ENCODE results near the gene BPIFB2.
"Not testable (repeated sequence)": the region's sequence is repeated elsewhere in the genome, so short reads cannot be mapped to it uniquely, and the experiment has no call there.

BPIFB2 gene

DNA sequence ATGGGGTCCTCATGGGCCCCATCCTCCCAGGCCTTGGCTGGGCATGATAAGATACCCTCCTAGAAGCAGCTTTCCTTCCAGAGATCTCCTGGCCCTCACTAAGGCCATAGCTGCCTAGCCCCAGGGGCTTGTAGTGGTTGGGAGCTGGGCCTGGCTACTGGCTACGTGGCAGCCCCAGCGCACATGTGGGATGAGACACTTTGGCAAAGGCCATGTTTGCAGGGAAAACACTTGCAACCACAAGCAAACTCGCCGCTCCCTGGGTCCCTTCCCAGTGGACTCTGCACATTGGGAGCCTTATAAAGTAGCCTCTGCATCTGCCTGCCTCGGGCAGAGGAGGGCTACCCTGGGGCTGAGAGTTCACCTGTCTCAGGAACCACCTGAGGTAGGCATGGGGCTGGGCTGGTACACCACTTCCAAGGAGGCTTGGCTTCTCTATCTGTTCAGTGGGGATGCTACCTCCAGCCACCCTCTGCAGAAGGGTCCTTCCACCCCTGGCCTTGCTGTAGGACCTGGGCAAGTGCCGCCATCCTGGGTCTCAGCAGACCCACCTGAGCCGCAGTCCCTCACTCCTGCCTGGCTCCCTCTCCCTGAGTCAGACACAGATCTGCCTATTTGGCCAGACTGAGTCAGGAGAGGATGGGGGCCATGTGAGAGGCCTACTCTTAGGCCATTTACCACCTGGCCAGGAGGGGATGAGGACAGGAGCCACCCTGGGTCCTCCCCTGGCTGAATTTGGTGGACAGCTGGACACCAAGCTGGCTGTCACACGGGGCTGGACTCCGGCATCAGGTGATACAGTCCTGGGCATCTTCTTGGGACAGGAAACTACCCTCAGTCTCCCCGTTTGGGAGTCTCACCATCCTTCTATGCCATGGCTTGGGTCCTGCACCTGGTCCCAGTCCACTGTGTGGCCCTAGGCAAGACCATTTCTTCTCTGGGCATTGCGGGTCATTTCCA lies at the start of gene BPIFB2:
TSS of gene BPIFB2 (plus strand) at position 329 of the 960 bp plus-strand sequence. CDS start 871 bp downstream, outside the sequence.
- no peak for DNase-seq

- no peak for DNase-seq
Observed at GRCh38 chr20:32958574-32958973, 48.9 kb upstream of the BPIFB2 start.

GRCh38 chr20:32959351-32960221 lies 47.9 kb upstream of the BPIFB2 start:
- DNase-seq = no peak

DNA sequence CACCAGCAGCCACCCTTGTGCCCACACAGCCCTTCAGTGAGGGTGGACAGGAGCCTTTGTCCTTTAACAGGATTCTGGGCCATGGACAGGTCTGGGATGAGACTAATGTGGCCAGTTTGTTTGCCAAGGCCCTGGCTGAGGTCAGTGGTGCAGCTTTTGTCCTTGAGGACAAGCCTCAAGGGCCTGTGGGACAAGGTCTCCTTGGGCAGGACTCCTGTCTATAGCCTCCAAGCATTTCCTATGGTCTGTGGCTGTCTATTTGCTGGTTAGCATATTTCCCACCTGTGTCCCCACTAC lies 47.3 kb upstream of the BPIFB2 start:
- no peak for DNase-seq

DNA sequence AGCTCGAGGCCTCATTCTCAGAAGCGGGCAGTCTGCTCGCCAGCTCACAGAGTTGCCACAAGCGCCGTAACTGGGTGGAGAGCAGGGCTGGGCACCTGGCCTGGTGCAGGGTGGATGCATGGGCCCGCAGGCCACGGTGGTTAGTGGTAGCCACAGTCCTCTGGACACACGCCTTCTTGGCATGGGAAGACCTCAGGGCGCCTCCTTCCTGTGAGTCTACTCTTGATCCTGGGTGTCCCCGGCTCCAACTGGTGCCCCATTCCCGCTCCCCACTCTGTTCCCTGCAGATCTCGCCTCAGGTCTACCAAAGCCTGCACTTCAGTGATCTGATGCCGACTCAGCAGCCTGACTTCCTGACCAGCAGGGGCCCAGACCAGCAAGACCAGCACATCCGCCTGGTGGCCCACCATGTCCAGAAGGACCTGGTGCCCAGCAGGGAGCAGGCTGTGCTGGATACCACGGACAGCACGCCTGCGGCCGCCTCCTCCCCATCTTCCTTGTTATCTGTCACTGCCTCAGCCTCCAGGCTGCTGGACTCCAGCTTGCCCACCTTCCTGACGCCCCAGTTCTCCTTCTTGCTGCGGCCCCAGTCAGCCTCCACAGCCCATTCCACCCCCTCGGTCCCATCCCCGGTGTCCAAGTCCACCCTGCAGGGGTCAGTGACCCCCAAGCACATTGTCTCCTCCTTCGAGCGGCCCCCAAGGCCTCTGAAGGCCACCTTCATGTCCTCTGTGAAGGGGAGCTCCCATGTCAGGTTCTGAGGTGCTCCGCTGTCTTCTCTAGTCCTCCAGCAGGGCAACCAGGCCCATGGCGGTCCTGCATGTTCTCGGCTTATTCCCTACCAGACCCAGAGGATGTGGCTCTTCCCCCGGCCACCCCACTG lies 46.4 kb upstream of the BPIFB2 start:
- no peak for DNase-seq

DNA sequence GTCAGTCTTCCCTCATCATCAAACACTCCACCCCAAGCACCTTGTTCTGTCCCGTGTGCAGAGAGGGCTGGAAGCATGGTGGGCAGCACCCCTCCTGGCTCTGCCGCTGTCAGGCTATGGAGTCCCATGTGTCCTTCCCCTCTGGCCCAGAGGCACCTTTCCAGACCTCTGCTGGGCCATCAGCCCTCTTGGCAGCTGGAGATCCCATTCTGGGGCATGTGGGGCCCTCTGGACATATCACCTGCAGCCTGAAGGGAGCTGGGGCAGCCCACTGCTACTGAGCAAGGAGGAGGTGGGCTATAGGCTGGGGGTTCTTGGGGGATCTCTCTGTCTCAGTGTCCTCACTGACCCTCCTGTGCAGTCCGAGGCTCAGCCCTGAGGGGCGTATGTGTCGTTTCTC lies 45.5 kb upstream of the BPIFB2 start:
- DNase-seq = no peak

DNA sequence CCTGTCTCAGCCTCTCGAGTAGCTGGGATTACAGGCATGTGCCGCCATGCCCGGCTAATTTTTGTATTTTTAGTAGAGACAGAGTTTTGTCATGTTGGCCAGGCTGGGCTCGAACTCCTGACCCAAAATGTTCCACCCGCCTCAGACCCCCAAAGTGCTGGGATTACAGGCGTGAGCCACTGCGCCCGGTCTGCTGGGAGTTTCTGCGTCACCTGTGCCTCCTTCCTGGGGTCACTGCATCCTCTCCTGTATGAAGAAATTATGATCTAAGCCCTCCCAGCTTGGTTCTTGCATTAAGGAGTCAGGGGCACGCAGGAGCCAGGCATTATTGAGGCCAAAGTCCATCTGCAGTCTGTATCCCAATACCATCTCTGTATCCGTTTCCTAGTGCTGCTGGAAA lies 44.9 kb upstream of the BPIFB2 start:
- DNase-seq = not testable (repeated sequence)

- DNase-seq = no peak
Observed at GRCh38 chr20:32963176-32963575, 44.3 kb upstream of the BPIFB2 start.

GRCh38 chr20:32964575-32964974 lies 42.9 kb upstream of the BPIFB2 start:
- DNase-seq = no peak

GRCh38 chr20:32965115-32965514 lies 42.4 kb upstream of the BPIFB2 start:
- DNase-seq = no peak

GRCh38 chr20:32965581-32966373 lies 41.7 kb upstream of the BPIFB2 start:
- DNase-seq = no peak

GRCh38 chr20:32966382-32966781 lies 41.1 kb upstream of the BPIFB2 start:
- no peak for DNase-seq

DNA sequence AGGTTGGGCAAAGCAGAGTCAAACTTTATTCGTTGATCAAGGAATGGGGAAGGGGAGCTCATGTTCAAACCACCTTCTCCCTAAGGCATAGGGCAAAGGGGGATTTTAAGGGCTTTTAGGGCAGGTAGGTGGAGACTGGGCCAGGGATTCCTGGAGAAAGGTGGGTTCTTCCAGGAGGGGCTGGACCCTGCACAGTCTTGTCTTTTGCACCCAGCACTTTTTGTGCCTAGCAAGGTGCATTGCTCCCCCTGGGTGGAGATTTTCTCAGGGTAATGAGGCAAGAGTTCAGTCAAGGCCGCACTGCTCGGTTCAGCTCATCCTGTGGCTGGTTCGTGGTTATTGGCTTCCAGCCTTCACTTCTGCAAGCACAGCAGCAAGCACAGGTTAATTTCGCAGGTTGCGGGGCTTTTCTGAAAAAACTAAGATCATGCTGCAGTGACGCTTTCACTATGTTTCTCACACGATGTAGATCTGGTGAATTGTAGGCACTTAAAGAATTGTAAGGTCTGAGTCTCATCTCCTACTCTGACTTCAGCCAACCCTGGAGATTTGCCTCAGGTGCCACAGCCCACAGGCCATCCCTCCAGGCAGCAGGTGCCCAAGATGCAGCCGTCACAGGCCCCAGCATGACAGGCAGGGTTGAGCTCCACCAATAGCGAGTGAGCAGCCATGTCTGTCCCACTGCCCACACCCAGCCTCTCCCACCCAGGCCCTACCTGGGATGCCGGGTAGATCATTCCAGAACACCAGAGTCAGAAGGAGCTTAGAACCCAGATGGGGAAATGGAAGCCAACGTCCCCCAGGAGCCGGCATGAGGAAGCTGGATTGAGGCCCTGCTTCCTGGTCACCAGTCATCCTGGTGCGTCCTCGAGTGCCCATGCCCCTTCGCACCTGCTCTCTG lies 40.4 kb upstream of the BPIFB2 start:
- DNase-seq = no peak

DNA sequence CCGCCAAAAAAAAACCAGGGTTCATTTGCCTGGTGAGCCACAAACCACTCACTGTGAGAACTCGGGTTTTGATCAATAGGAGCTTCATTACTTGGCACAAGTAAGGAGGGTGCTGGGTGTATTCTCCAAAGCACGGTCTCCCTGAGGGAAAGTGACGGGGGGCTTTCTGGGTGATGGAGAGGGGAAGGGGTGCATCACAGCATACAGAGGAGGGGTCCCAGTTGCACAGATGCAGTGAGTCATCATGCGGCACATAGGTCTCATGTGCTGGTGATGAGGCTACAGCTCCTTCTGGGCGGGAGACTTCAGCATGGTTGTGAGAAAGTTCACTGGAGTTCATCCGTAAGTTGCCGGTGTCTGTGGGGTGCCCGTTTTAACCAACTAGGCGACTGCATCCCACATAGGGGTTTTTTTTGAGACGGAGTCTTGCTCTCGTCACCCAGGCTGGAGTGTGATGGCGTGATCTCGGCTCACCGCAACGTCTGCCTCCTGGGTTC lies 39.5 kb upstream of the BPIFB2 start:
- DNase-seq = no peak

DNA sequence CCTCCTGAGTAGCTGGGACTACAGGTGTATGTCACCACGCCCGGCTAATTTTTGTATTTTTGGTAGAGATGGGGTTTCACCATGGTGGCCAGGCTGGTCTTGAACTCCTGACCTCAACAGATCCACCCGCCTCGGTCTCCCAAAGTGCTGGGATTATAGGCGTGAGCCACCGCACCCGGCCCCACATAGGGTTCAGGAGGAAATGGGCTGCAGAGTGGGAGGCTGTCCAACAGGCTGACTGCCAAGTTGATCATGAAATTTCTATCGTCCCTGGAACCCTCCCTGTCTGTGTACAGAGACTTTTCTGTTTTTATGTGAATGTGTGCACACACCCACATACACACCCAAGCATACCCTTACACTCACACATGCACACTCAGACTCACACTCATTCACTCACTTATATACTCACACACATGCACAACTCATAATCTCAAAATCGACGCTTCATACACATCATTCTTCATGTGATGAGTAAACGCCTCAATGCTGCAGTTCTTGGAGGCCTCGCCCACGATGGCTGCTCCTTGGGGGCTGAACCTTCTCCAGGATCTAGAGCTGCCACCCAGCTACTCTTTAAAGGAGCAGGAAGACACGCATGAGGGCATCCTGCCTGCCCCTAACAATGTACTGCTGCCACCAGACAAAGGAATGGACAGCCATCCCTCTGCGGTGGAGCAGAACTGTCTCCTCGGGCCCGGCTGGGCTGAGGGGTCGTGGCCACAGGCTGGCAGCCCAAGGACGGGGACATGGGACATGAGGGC lies 38.8 kb upstream of the BPIFB2 start:
- no peak for DNase-seq

- DNase-seq = no peak
Observed at GRCh38 chr20:32969356-32970114, 38.0 kb upstream of the BPIFB2 start.

GRCh38 chr20:32970115-32970972 lies 37.2 kb upstream of the BPIFB2 start:
- DNase-seq = no peak

DNA sequence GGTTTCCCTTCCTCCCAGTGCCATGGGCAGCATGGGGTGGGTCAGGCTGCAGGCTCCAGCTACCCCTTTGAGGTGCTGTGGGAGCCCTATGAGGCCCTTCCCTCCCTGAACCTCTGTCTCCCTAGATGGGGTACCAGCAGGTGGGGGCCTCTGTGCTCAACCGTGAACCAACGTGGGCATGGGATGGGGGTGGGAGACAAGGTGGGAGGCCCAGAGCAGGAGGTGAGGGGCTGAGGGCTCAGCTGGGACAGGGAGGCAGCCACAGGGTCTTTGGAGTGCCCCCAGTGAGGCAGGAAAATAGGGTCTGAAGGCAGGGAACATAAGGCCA lies 36.6 kb upstream of the BPIFB2 start:
- DNase-seq = no peak
